HCEC 1CT (cell line): ENCODE measurements around the gene RB1.
"Not testable (repeated sequence)": the region's sequence is repeated elsewhere in the genome, so short reads cannot be mapped to it uniquely, and the experiment has no call there.

ENCODE experiments used
- DNase-seq: peaks from one replicate; pipeline ENCODE4 v3.0.0-alpha.2; 2017

RB1 gene

GRCh38 chr13:48412881-48413351, 109.4 kb downstream of the RB1 start, which contains the start of gene LPAR6:
Gene LPAR6, minus strand, starts transcription at chr13:48413113. Its CDS starts 690 bp downstream, at chr13:48412423.
- DNase-seq, result peak; percentile 62

GRCh38 chr13:48414501-48414900, 111.0 kb downstream of the RB1 start:
- DNase-seq, result no peak

- no peak for DNase-seq
Observed at GRCh38 chr13:48415516-48415915, 112.0 kb downstream of the RB1 start.

- DNase-seq, result not testable (repeated sequence)
Observed at GRCh38 chr13:48422003-48422402, 118.5 kb downstream of the RB1 start.

- no peak for DNase-seq
Observed at GRCh38 chr13:48424212-48424611, 120.7 kb downstream of the RB1 start.

- no peak for DNase-seq
Observed at GRCh38 chr13:48426052-48426451, 122.5 kb downstream of the RB1 start.

GRCh38 chr13:48426755-48427298, 123.3 kb downstream of the RB1 start:
- DNase-seq, result not testable (repeated sequence)

- no peak for DNase-seq
Observed at GRCh38 chr13:48429036-48429435, 125.5 kb downstream of the RB1 start.

GRCh38 chr13:48429886-48430285, 126.3 kb downstream of the RB1 start:
- no peak for DNase-seq

- no peak for DNase-seq
Observed at GRCh38 chr13:48431431-48431830, 127.9 kb downstream of the RB1 start.

GRCh38 chr13:48431987-48432615, 128.6 kb downstream of the RB1 start:
- no peak for DNase-seq

- DNase-seq, result no peak
Observed at GRCh38 chr13:48434200-48434599, 130.6 kb downstream of the RB1 start.

GRCh38 chr13:48436661-48437288, 133.2 kb downstream of the RB1 start:
- no peak for DNase-seq

- peak; percentile 12 for DNase-seq
Observed at GRCh38 chr13:48437371-48437770, 133.8 kb downstream of the RB1 start.

GRCh38 chr13:48443442-48444208, 140.1 kb downstream of the RB1 start:
- DNase-seq, result no peak

- peak; percentile 86 for DNase-seq
Observed at GRCh38 chr13:48446464-48446863, 142.9 kb downstream of the RB1 start.

- no peak for DNase-seq
Observed at GRCh38 chr13:48448285-48448958, 144.9 kb downstream of the RB1 start.

- DNase-seq, result peak; percentile 80
Observed at GRCh38 chr13:48448959-48449614, 145.5 kb downstream of the RB1 start.

GRCh38 chr13:48449656-48450055, 146.1 kb downstream of the RB1 start:
- DNase-seq, result peak; percentile 28

- peak; percentile 32 for DNase-seq
Observed at GRCh38 chr13:48451196-48451595, 147.6 kb downstream of the RB1 start.

- DNase-seq, result no peak
Observed at GRCh38 chr13:48456546-48456945, 153.0 kb downstream of the RB1 start.

GRCh38 chr13:48457578-48458242, 154.2 kb downstream of the RB1 start:
- DNase-seq, result no peak
